Measurements from ENCODE around the gene RFPL4A.
"Not testable (repeated sequence)": the region's sequence is repeated elsewhere in the genome, so short reads cannot be mapped to it uniquely, and the experiment has no call there.

The RFPL4A gene

DNA sequence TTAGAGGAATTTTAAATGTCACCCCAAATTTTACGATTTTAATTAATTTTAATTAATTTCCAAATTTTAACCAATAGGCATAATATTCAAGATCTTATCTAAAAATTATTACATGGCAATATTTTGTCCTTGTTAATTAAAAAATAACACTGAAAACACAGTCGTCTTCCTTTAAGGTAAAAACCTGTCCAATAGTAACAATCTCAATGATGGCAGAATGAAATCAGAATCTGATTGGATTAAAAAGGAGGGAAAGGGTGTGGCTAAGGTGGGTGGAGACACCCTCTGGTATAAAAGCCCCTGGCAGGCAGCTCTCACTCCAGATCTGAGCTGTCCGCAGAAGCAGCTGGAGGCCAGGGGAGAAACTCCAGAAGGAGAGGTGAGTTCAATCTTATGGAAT lies at the start of gene RFPL4A:
Gene RFPL4A (plus strand): TSS at position 301 of the 400 bp plus-strand sequence. CDS start 2,704 bp downstream, outside the sequence.
- ATAC-seq, H3K4me3 Mint-ChIP-seq, H3K9me3 Mint-ChIP-seq: not testable (repeated sequence)

DNA sequence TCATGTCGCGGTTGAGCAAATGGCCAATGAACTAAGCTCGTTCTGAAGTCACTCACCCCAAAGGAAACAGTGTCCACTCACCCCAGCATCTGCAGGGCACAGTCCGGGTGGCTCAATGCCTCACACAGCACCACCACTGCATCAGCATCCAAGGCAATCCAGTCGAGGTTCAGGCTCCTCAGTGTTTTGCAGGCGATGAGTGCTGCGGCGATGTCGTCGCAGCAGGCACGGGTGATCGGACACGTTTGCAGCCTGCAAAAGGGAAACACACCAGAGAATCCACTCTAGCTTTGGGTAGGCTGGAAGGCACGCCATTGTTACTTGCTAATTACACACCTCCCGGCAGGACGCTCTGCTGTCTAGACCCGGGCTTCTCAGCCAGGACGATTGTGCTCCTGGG lies 47.2 kb upstream of the RFPL4A start:
- H3K36me3 Mint-ChIP-seq, result no peaks in the 10 kb centered on the region
- DNase-seq (ENCODE audit: low spot score in 2 of 2) (no peak), ATAC-seq (no peak)
- H3K4me3 Mint-ChIP-seq, result no peak overlapping the region
- H3K4me1 Mint-ChIP-seq, result no peaks in the 10 kb centered on the region
- H3K27ac Mint-ChIP-seq, result no peak overlapping the region
- no peaks in the 10 kb centered on the region for H3K9me3 Mint-ChIP-seq

More for the DNA sequence above, at the start of gene RFPL4A:
- H3K36me3 Mint-ChIP-seq; H3K4me1 Mint-ChIP-seq; DNase-seq (ENCODE audit: low spot score in 2 of 2); H3K27ac Mint-ChIP-seq: not testable (repeated sequence)

DNA sequence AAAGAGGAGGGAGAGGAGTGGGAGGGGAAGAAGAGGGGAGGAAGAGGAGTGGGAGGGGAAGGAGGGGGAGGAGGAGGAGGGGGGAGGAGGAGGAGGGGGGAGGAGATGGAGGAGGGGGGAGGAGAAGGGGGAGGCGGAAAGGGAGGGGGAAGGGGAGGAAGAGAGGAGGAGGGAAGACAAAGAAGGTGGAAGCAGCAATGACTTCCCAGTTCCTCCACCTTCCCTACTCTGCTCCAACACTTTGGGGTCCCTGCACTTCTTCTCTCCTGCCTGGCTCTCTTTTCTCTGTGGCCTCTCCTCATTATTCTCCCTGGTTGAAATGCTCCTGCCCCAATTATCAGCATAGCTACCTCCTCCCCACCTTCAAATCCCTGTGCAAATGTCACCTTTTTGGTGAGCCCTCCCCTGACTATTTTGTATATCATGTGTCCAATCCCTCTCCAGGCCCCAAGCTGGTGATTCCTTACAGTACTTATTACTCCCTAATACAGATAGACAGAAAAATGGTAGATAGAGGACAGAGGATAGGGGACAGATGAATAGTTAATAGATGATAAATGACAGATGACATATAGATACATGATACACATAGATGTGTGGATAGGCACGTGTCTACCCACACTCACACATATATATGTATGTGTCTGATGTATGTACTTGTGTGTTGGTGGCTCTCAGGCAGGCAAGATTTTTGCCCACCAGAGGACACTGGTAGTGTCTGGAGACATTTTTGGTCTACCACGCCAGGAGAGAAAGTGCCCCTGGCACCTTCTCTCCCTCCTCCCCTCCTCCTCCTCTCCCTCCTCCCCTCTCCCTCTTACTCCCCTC lies 45.9 kb upstream of the RFPL4A start:
- no peaks in the 10 kb centered on the region for H3K9me3 Mint-ChIP-seq
- no peaks in the 10 kb centered on the region for H3K4me1 Mint-ChIP-seq
- H3K27ac Mint-ChIP-seq, result peak overlapping the region; percentile 3
- H3K36me3 Mint-ChIP-seq, result no peaks in the 10 kb centered on the region
- no peak overlapping the region for H3K4me3 Mint-ChIP-seq
- no peak for DNase-seq (ENCODE audit: low spot score in 2 of 2)
- ATAC-seq, result peak; percentile 74

DNA sequence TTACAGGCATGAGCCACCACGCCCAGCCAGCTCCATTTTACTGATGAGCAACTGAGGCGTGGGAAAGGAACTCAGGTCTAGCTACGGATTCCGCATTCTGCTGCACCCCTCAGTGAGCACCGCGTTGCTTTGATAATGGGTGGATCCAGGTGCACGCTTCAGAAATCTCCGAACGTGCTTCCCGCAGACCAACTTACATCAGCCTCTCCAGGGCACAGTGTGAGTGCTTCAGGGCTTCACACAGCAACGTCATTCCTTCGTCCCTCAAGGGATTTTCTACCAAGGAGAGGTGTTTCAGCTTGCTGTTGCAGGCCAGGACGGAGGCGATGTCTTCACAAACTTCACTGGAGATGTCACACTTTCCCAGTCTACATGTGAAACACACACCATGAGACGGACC lies 42.4 kb upstream of the RFPL4A start:
- no peak overlapping the region for H3K27ac Mint-ChIP-seq
- H3K4me3 Mint-ChIP-seq, result no peak overlapping the region
- no peak for ATAC-seq
- peaks cover 4% of the 10 kb centered on the region for H3K9me3 Mint-ChIP-seq
- no peaks in the 10 kb centered on the region for H3K36me3 Mint-ChIP-seq
- DNase-seq (ENCODE audit: low spot score in 2 of 2), result no peak
- no peaks in the 10 kb centered on the region for H3K4me1 Mint-ChIP-seq

DNA sequence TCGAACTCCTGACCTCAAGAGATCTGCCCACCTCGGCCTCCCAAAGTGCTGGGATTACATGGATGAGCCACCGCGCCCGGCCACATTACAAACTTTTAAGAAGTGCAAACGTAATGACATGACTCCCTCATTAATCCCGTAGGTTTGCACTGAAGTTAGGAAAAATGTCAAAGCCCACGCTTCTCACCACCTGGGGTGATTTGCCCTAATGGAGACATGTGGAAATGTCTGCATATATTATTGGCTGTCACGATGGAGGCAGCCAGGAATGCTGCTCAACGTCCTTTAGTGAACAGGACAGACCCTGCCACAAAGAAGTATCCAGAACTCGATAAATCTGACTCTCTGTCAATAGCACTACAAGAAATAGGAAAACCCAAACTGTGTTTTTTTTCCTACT lies 41.6 kb upstream of the RFPL4A start:
- Mint-ChIP-seq H3K9me3 (peaks cover 11% of the 10 kb centered on the region), H3K4me3 (no peak overlapping the region), H3K36me3 (no peaks in the 10 kb centered on the region), H3K27ac (no peak overlapping the region), H3K4me1 (no peaks in the 10 kb centered on the region)
- ATAC-seq (no peak), DNase-seq (ENCODE audit: low spot score in 2 of 2) (no peak)

DNA sequence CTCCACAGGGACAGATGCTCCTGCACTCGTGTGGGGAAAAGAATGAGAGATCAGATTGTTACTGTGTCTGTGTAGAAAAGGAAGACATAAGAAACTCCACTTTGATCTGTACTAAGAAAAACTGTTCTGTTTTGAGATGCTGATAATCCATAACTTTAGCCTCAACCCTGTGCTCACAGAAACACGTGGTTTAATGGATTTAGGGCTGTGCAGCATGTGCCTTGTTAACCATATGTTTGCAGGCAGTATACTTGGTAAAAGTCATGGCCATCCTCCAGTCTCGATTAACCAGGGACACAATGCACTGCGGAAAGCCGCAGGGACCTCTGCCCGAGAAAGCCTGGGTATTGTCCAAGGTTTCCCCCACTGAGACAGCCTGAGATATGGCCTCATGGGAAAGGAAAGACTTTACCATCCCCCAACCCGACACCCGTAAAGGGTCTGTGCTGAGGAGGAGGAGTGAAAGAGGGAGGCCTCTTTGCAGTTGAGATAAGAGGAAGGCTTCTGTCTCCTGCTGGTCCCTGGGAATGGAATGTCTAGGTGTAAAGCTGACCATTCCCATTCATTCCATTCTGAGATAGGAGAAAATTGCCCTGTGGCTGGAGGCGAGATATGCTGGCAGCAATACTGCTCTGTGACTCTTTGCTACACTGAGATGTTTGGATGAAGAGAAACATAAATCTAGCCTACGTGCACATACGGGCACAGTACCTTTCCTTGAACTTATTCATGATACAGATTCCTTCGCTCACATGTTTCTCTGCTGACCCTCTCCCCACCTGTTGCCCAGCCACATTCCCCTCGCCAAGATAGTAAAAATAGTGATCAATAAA lies 40.8 kb upstream of the RFPL4A start:
- not testable (repeated sequence) for H3K36me3 Mint-ChIP-seq

DNA sequence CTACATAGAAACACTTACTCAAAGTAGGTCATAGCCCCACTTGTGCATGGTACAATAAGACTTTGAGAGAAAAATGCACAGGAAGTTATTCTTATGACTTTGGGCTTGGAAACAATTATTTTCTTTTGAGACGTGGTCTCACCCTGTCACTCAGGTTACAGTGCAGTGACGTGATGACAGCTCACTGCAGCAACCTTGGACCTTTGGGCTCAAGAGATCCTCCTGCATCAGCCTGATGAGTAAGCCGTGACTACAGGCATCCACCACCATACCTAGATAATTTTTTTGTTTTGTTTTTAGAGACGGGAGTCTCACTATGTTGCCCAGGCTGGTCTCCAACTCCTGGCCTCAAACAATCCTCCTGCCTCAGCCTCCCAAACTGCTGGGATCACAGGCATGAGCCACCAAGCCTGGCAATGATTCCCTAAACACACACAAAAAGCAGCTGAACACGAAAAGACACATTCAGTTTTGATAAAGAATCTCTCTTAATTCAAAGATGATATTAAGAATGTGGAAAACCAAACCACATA lies 38.6 kb upstream of the RFPL4A start:
- Mint-ChIP-seq H3K36me3 (no peaks in the 10 kb centered on the region), H3K27ac (no peak overlapping the region), H3K9me3 (peaks cover 16% of the 10 kb centered on the region), H3K4me1 (no peaks in the 10 kb centered on the region), H3K4me3 (no peak overlapping the region)
- no peak for DNase-seq (ENCODE audit: low spot score in 2 of 2)
- ATAC-seq, result no peak

More for the DNA sequence above, 40.8 kb upstream of the RFPL4A start:
- H3K27ac Mint-ChIP-seq; H3K4me1 Mint-ChIP-seq; H3K4me3 Mint-ChIP-seq; DNase-seq (ENCODE audit: low spot score in 2 of 2); ATAC-seq: not testable (repeated sequence)
- peaks cover 16% of the 10 kb centered on the region for H3K9me3 Mint-ChIP-seq

DNA sequence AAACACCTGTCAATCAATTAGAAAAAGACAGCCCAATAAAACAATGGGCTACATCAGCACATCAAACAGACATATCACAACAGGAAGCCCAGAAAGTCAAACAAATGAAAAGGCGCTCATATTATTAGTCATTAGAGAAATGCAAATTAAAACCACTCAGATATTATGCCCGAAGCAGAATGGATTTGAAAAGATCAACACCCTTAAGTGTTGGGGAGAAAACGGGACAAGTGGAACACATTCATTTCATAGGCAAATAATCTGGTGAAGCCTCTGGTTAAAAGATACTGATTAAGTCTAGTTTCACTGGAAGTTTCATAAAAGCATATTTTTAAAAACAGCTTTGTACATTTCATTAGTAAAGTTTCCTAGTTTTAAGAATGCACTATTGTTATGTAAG lies 38.1 kb upstream of the RFPL4A start:
- Mint-ChIP-seq H3K4me3 (no peak overlapping the region), H3K36me3 (no peaks in the 10 kb centered on the region), H3K27ac (no peak overlapping the region), H3K4me1 (no peaks in the 10 kb centered on the region), H3K9me3 (peaks cover 16% of the 10 kb centered on the region)
- ATAC-seq (no peak), DNase-seq (ENCODE audit: low spot score in 2 of 2) (no peak)

DNA sequence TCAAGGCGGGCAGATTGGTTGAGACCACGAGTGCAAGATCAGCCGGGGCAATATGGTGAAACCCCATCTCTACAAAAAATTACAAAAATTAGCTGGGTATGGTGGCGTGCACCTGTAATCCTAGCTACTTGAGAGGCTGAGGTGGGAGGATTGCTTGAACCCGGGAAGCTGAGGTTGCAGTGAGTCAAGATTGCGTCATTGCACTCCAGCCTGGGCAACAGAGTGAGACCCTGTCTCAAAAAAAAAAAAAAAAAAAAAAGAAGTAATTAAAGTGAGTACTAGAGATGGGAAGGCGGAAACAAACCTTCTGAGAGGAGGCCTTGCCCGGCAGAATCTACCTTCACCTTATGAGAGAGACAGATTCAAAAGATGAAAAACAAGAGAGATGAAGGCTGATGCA lies 35.4 kb upstream of the RFPL4A start:
- ATAC-seq, result no peak
- Mint-ChIP-seq H3K36me3 (no peaks in the 10 kb centered on the region), H3K9me3 (peaks cover 16% of the 10 kb centered on the region), H3K4me1 (no peaks in the 10 kb centered on the region), H3K4me3 (no peak overlapping the region), H3K27ac (no peak overlapping the region)
- DNase-seq (ENCODE audit: low spot score in 2 of 2), result no peak

DNA sequence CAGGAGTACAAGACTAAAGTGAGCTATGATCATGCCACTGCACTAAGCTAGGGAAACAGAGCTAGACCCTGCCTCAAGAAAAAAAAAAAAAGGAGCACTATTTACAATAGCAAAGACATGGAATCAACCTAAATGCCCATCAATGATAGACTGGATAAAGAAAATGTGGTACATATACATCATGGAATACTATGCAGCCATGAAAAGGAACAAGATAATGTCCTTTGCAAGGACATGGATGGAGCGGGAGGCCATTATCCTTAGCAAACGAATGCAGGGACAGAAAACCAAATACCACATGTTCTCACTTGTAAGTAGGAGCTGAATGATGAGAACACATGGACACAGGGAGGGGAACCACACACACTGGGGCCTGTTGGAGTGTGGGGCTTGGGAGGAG lies 28.5 kb upstream of the RFPL4A start:
- not testable (repeated sequence) for ATAC-seq; H3K27ac Mint-ChIP-seq; H3K36me3 Mint-ChIP-seq; DNase-seq (ENCODE audit: low spot score in 2 of 2); H3K4me3 Mint-ChIP-seq; H3K9me3 Mint-ChIP-seq; H3K4me1 Mint-ChIP-seq

DNA sequence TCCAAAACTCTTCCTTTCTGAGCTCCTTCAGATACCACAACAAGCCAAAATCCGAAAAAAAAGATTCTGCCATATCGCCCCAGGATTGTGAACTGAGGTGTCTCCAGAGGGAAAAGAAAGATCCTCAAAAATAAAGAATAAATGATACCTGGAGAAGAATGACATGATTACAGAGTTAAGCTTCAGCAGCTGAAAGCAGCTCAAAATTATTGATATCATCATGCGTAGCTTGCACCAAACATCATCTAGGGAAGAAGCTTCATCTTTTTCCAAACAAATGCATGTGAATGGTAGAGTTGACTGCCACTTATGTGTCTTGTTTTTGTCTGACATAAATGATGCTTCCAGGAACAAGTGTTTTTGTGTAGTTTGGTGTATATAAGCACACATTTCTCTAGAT lies 20.6 kb upstream of the RFPL4A start, which contains the start of gene NLRP9:
Gene NLRP9 (minus strand): TSS at position 101 of the 400 bp plus-strand sequence. CDS start 28 bp downstream, at position 73.
- Mint-ChIP-seq H3K4me3 (no peak within 1 kb of the TSS), H3K4me1 (no peaks in the 10 kb centered on the region), H3K27ac (no peak within 1 kb of the TSS)

DNA sequence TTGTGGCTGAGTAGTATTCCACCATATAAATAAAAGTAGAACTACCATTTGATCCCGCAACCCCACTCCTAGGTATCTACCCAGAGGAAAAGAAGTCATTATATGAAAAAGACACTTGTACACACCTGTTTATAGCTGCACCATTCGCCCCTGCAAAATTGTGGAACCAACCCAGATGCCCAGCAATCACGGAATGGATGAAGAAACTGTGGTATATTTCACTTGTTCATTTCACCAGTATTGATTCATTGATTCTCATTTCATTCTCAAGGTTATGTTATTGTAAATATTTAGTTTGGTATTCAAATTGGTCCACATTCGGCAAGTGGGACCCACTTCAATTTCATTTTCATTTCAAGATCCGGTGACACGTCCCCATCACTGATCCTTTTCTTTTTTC lies 8.2 kb upstream of the RFPL4A start:
- no peak overlapping the region for H3K27ac Mint-ChIP-seq

More for the DNA sequence above, 20.6 kb upstream of the RFPL4A start, which contains the start of gene NLRP9:
- Mint-ChIP-seq H3K9me3 (no peaks in the 10 kb centered on the region), H3K36me3 (no peaks in the 10 kb centered on the region)
- no peak for ATAC-seq
- no peak for DNase-seq (ENCODE audit: low spot score in 2 of 2)

DNA sequence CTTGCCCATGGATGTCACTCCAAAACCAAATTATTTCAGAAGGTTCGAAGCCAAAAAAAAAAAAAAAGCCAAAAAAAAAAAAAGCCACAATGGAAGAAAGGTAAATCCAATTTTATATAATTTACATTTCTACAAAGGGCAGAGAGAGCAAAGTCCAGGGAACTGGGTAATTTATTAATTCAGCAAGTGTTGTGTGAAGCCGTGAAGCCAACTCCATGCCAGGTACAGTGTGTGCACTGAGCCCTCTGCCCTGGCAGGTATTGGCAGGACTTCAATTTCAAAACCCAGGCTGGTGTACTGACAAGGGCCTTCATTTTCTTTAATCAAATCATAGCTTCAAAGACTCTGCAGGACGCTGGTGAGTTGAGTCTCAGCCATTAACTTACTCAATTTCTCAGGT lies 5.5 kb upstream of the RFPL4A start:
- no peaks in the 10 kb centered on the region for H3K9me3 Mint-ChIP-seq

More for the DNA sequence above, 8.2 kb upstream of the RFPL4A start:
- no peak overlapping the region for H3K4me3 Mint-ChIP-seq
- DNase-seq (ENCODE audit: low spot score in 2 of 2) (no peak), ATAC-seq (no peak)
- H3K36me3 Mint-ChIP-seq, result no peaks in the 10 kb centered on the region
- H3K9me3 Mint-ChIP-seq, result no peaks in the 10 kb centered on the region
- H3K4me1 Mint-ChIP-seq, result no peaks in the 10 kb centered on the region

DNA sequence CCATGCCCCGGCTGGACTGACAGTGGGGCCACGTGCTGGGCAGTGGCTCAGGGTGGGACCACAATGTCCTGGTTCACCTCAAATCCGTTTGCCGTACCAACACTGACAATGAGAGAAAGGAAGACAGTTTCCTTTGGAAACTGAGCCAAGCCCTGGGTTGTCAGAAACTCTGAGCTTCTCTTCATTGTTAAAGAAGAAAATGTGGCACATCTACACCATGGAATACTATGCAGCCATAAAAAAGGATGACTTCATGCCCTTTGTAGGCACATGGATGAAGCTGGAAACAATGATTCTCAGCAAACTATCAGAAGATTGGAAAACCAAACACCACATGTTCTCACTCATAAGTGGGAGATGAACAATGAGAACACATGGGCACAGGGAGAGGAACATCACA lies 2.1 kb upstream of the RFPL4A start:
- not testable (repeated sequence) for H3K9me3 Mint-ChIP-seq; H3K4me3 Mint-ChIP-seq; ATAC-seq; H3K36me3 Mint-ChIP-seq; H3K4me1 Mint-ChIP-seq; H3K27ac Mint-ChIP-seq; DNase-seq (ENCODE audit: low spot score in 2 of 2)

More for the DNA sequence above, 5.5 kb upstream of the RFPL4A start:
- no peak for ATAC-seq
- Mint-ChIP-seq H3K27ac (no peak overlapping the region), H3K36me3 (no peaks in the 10 kb centered on the region), H3K4me1 (no peaks in the 10 kb centered on the region), H3K4me3 (no peak overlapping the region)
- DNase-seq (ENCODE audit: low spot score in 2 of 2), result no peak

DNA sequence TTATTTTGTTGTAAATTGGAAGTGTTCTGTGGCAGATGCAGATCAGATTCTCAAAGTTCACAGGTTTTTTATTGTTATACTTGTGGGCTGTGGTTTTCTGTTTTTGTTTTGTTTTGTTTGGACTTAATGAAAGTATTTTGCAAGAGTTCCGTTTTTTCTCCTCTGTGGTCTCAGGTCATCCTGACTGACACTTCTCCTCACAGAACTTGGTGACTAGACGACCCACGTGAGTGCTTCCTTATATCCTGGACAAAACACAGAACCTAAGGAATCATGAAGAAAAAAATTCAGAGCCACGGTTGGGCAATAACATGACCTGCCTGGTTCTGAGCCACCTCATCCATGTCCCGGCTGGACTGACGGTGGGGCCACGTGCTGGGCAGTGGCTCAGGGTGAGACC lies 7.6 kb downstream of the RFPL4A start:
- Mint-ChIP-seq H3K9me3 (no peaks in the 10 kb centered on the region), H3K4me1 (no peaks in the 10 kb centered on the region), H3K36me3 (no peaks in the 10 kb centered on the region), H3K4me3 (no peak overlapping the region), H3K27ac (no peak overlapping the region)
- ATAC-seq, result no peak
- DNase-seq (ENCODE audit: low spot score in 2 of 2), result no peak
